Fibroblast of the aortic adventitia (primary cell): ENCODE measurements around the gene GCLM. TPM values are rescaled to one million over a fixed set of nuclear protein-coding genes. Genes with fewer than 3 reads are reported as not detected.
A peak's percentile ranks its signal among the peaks of the same experiment; 100 is the strongest.

Experiments
- DNase-seq: peaks from one replicate; pipeline ENCODE4 v3.0.0-alpha.2; 2010; ENCODE audit warnings: low read depth
- H3K4me3 ChIP-seq: 2 replicates; pipeline ENCODE4 v1.5.1; 2011; ENCODE audit warnings: low read depth, mild to moderate bottlenecking, control low read depth, low read length, moderate library complexity
- total RNA-seq: library from RNA; depleted of rRNA; stranded (reverse); fragments of >200 nt; gene quantifications from 2 replicates; pipeline ENCODE4 v1.2.3, GENCODE V29; 2012; ENCODE audit warnings: low replicate concordance
- TF ChIP-seq, protein P1 (sequence below): IDR thresholded peaks from 2 replicates; pipeline ENCODE4 v1.5.1; 2011; ENCODE audit warnings: mild to moderate bottlenecking, low read length, control low read depth, inconsistent platforms; ENCODE audit not compliant: insufficient read depth

The GCLM gene
- total RNA-seq, 1 donor = 35.2 TPM

DNA sequence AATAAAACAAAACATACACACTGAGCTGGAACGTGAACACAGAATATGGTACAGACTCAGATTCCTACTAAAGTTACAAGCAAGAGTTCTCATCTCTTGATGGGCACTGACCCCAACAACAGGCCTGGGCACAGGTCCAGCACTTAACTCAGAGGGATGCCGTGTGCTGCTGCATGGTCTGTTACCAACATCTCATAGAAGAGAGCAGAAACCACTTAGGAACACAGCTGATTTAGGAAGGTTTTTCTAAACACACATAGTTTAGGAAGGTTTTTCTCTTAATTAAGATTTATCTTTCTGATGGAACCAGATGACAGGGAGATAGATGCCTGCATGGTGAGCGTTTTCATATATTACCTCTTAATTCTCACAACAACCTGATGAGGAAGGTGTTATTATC is 1.5 kb downstream of the GCLM start:
- peak; percentile 76 for DNase-seq
- TF ChIP-seq, protein P1, sequence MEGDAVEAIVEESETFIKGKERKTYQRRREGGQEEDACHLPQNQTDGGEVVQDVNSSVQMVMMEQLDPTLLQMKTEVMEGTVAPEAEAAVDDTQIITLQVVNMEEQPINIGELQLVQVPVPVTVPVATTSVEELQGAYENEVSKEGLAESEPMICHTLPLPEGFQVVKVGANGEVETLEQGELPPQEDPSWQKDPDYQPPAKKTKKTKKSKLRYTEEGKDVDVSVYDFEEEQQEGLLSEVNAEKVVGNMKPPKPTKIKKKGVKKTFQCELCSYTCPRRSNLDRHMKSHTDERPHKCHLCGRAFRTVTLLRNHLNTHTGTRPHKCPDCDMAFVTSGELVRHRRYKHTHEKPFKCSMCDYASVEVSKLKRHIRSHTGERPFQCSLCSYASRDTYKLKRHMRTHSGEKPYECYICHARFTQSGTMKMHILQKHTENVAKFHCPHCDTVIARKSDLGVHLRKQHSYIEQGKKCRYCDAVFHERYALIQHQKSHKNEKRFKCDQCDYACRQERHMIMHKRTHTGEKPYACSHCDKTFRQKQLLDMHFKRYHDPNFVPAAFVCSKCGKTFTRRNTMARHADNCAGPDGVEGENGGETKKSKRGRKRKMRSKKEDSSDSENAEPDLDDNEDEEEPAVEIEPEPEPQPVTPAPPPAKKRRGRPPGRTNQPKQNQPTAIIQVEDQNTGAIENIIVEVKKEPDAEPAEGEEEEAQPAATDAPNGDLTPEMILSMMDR = no peak
- peak overlapping the region; percentile 80 for H3K4me3 ChIP-seq

DNA sequence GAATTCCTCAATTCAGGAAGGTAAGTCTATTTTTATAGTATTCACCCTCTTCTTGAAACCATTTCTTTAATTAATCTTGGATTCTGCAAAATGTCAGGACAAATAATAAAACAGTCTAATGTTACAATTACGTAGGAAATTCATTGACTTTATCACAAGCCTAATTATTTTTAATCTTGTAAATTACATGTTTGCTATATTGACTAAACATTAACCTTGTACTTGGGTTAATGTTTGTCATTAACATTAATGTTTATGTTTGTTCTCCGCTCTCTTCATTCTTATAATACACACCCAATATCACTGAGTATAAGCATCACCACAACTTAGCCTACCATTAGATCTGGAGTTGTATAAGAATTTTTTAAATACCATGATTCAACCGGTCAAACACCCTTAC is 2.8 kb downstream of the GCLM start:
- no peak for DNase-seq
- TF ChIP-seq, protein P1 = no peak
- H3K4me3 ChIP-seq = peak overlapping the region; percentile 80

DNA sequence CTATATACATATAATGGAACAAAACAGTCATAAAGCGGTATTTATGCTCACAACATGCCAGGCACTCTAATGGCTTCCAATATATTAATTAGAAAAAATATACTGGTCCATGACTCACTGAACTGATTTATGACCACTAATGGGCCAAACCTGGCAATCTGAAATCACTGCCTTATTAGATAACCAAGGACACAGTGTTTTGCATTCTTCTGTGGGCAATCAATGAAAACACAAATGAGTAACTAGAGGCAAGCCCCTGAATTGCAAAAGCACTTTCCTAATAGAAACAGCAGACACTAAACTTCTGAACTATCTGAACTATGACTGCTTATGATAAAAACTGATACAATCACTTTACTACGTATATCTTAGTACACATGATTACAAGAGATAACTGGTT is 3.5 kb downstream of the GCLM start:
- TF ChIP-seq, protein P1 = no peak
- H3K4me3 ChIP-seq = peak overlapping the region; percentile 10
- DNase-seq = peak; percentile 61

DNA sequence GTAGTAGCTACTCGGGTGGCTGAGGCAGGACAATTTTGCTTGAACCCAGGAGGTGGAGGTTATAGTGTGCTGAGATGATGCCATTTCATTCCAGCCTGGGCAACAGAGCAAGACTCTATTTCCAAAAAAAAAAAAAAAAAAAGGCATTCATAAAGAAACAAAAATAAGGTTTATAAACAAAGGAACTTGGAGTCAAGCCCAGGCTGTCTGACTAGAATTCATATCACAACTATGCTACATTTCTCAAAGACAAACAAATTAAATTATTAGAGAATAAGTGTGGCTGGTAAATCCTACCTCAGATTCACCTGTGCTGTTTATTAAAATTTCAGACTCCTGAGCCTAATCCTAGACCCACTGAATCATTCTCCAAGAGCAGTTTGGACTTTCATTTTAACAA is 4.2 kb downstream of the GCLM start:
- DNase-seq = peak; percentile 53
- H3K4me3 ChIP-seq = no peak overlapping the region
- TF ChIP-seq, protein P1 = no peak

DNA sequence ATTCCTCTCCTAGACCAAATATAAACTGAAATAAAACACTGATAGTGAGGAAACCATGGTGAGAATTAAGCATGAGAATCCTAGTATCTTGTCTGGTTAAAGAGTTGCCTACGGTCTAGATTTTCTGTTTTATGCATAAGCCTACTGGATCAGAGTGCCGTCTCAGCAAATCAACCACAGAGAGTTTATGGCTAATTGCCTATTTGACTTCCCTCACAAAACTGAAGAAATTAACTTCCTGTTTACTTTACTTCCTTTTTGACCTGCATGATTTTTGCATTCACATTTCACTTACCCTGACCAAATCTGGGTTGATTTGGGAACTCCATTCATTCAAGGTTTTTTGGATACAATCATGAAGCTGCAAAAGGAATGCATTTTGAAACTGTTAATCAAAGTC is 5.0 kb downstream of the GCLM start:
- TF ChIP-seq, protein P1 = no peak
- no peak for DNase-seq
- no peak overlapping the region for H3K4me3 ChIP-seq

DNA sequence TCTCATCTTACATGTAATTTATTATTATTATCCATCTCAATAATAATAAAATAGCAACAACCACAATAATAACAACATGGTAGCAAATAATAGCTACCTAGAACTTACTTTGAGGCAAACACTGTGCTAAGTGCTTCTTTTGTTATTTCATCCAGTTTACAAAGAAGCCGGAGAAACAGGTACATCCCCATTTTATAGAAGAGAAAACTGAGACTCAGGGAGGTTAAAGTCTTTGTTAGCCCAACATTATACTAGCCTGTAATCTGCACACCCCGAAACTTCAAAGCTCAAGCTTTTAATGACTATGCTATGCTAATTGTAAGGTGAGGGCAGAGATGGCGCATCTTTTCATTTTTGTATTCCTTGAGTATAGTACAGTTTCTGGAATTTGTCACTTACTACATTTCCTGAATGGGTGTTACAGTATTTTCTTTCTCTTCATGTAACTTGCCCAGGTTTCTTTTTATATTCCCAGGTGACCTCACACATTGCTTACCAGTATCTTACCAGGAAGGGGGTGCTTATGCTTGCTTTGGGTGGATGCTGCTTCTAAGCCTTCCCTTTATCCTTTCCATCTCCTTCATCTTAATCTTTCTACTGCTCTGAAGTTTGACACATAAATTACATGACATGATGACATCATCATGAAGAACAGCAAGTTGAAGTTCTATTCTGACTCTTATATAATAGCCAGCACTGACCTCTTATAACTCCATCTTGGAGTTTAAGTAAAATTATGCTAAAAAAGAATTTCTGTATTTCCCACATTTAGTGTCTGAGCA is 8.3 kb downstream of the GCLM start:
- DNase-seq = no peak
- TF ChIP-seq, protein P1 = no peak

More for the DNA sequence above, 8.3 kb downstream of the GCLM start:
- H3K4me3 ChIP-seq = no peak overlapping the region
